Measurements from ENCODE around the gene PSG11.
A peak's percentile ranks its signal among the peaks of the same experiment; 100 is the strongest.
"Not testable (repeated sequence)": the region's sequence is repeated elsewhere in the genome, so short reads cannot be mapped to it uniquely, and the experiment has no call there.

PSG11 gene

DNA sequence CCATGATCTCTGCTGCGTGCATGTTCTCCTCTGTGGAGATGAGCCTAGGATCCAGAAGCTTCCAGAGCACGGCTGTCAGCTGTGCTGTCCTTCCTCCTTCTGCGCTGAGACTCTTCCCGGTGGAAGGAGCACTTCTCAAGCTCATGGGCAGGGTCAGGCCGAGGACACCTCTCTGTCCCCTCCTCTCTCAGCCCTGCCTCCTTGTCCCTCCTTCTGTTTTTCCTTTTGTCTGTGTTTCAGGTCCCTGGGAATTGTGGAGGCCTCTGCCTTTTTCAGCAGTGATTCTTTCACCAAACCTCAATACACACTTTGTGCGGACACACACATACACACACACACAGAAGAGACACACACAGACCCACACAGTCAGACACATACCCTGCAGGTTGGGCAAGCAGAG, at the start of gene PSG11:
Gene PSG11 (minus strand): TSS at position 101 of the 400 bp plus-strand sequence. CDS start 97 bp downstream, at position 4.
- DNase-seq (ENCODE audit: extremely low read depth, low read depth); H3K4me3 ChIP-seq (replicated peaks; ENCODE audit: low read depth, low read length): not testable (repeated sequence)

DNA sequence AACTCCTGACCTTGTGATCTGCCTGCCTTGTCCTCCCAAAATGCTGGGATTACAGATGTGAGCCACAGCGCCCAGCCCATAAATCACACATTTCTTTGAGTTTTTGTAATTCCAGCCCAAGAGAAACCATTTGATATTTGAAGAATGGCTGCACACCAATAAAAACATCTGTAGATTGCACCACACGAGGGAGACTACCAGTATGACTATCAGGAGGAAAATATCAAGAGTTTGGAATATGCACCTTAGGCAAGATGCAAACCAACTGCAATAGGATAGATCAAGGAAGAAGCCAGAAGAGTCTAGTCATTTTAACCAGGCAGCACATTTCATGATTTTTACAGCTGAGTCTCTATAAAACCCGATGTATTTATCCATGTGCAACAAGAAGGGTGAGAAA, 36.1 kb upstream of the PSG11 start:
- not testable (repeated sequence) for DNase-seq (ENCODE audit: extremely low read depth, low read depth); H3K4me3 ChIP-seq (replicated peaks; ENCODE audit: low read depth, low read length)

DNA sequence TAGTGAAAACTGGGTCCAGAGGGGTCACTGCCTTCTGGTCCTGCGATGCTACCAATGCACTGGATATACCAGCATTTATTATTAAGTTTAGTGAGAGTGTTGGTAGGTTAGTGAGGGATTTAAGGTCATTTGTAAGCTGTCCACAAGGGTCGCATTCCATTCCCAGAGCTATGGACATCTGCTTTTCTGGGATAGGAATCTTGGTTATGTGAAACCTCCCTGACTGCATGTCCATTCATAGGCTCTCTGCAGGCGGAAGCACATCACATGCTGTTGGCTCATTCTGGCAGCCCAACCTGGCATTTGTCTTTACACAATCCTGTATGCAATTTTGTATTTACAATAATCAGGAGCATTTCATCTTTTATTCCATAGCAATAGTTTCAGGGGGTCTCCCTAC, 35.1 kb upstream of the PSG11 start:
- not testable (repeated sequence) for DNase-seq (ENCODE audit: extremely low read depth, low read depth); H3K4me3 ChIP-seq (replicated peaks; ENCODE audit: low read depth, low read length)

DNA sequence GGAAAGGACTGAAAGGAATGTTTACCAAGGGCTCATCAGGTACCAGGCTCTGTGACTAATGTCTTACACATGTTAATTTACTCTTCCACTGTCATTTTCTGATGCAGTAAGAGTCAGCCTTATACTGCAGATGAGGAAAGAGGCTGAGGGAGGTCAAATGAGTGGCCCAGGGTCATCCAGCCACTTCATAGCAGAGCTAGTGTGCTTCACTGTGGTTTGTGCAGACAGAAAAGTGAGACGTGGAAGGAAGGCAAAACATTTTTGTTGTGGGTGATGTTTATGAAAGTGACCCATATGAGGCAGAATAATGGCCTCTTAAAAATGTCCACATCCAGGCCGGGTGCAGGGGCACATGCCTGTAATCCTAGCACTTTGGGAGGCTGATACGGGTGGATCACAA, 34.0 kb upstream of the PSG11 start:
- DNase-seq (ENCODE audit: extremely low read depth, low read depth); H3K4me3 ChIP-seq (replicated peaks; ENCODE audit: low read depth, low read length): not testable (repeated sequence)

DNA sequence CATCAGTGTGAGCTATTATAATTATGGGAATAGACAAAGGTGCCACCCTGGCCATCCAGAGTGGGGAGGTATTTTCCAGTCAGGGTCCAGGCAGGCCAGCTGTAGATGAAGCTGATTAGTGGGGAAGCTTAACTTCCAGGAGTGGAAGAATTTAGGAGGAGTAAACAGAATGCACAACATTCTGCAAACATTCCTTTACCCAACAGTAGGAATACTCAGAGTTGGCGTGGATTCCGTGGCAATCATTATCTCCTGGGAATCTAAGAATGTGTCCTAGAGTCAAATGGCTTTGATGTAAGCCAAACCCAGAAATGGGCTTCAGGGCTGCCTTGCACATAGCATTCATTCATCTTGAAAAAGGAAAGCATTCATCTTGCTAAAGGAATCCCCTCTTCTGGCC, 33.2 kb upstream of the PSG11 start:
- not testable (repeated sequence) for DNase-seq (ENCODE audit: extremely low read depth, low read depth)

DNA sequence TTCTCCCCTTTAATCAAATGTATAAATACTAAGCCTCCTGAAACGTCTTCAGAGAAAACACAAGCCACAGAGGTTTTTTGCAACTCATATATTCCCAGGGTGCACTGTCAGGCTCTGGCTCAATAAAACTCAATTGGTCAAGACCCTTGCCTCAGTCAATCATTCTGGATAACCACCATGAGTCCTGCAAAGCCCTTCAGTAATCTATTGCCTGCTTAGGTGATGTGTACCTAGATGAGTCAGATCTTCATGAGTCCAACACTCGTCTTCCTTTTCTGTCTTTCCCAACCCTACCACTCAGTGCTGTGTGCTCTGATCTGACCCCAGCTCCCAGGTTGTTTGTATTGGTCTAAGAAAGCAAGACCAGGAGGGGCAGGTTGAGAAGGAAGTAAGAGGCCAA, 32.2 kb upstream of the PSG11 start:
- DNase-seq (ENCODE audit: extremely low read depth, low read depth): not testable (repeated sequence)

More for the DNA sequence above, 33.2 kb upstream of the PSG11 start:
- H3K4me3 ChIP-seq (replicated peaks; ENCODE audit: low read depth, low read length): not testable (repeated sequence)

DNA sequence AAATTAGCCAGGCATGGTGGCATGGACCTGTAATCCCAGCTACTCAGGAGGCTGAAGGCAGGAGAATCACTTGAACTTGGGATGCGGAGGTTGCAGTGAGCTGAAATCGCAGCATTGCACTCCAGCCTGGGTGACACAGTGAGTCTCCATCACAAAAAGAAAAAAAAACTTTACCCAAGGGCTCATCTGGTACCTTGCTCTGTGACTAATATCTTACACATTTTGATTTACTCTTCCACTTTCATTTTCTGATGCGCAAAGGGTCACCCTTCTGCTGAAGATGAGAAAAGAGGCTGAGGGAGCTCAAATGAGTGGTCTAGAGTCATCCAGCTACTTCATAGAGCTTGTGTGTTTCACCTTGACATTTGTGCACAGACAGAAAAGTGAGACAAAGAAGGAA, 21.7 kb upstream of the PSG11 start:
- not testable (repeated sequence) for H3K4me3 ChIP-seq (replicated peaks; ENCODE audit: low read depth, low read length); DNase-seq (ENCODE audit: extremely low read depth, low read depth)

More for the DNA sequence above, 32.2 kb upstream of the PSG11 start:
- not testable (repeated sequence) for H3K4me3 ChIP-seq (replicated peaks; ENCODE audit: low read depth, low read length)

DNA sequence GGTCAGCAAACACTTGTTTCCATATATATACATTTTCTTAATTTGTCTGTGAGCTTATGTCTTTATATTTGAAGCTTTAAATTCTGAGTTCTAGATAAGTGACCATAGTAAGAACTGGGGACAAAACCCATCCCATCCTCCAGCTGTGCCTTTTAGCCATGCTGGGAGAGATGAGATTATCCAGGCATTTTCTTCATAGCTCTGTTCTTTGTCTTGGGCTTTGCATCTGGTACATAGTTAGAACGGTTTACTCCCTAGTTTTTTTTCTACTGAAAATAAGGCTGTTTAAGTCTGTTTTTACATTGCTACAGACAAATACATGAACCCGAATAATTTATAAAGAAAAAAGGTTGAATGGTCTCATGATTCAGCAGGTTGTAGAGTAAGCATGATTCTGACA, 20.3 kb upstream of the PSG11 start:
- not testable (repeated sequence) for DNase-seq (ENCODE audit: extremely low read depth, low read depth); H3K4me3 ChIP-seq (replicated peaks; ENCODE audit: low read depth, low read length)

DNA sequence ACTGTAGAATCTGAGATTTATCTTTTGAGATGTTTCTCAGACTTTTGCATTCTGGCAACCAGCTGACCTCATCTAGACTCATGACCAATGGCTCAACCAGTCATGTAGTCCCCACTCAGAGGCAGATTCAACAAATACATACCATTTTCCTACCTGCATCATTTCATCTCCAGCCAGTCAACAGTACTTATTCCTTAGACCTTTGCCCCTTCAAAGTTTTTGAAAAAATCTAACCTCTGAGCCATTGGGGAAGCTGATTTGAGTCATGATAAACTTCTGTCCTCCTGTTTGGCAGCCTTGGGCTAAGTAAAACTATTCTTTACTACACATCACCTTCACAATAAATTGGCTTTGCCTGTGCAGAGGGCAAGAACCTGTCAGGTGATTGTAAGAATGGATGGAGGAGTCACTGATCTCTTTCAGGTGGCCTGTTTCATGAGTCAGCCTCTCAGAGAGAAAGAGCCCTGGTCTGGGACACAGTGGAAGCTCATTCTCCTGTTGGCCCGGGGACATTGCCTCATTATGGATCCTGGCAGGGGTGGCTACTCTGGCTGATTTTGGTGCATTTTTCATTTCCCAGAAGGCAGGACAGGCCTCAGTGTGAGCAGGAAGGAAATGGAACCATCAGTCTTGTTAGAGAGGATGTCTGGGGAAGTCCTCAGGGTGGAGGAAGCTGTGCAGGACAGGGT, 17.4 kb upstream of the PSG11 start:
- not testable (repeated sequence) for DNase-seq (ENCODE audit: extremely low read depth, low read depth)

DNA sequence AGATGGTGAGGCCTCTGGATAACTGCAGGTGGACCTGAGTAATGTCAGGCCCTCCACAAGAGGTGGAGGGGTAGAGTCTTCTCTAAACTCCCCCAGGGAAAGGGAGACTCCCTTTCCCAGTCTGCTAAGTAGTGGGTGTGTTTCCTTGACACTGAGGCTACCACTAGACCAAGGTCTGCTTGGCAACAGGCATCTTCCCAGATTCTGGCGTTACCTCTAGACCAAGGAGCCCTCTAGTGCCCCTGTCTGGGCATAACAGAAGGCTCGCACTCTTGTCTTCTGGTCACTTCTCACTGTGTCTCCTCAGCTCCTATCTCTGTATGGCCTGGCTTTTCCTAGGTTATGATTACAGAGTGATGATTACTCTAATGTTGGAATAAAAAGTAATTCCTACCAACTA, 5.4 kb upstream of the PSG11 start:
- TF ChIP-seq, protein P1, sequence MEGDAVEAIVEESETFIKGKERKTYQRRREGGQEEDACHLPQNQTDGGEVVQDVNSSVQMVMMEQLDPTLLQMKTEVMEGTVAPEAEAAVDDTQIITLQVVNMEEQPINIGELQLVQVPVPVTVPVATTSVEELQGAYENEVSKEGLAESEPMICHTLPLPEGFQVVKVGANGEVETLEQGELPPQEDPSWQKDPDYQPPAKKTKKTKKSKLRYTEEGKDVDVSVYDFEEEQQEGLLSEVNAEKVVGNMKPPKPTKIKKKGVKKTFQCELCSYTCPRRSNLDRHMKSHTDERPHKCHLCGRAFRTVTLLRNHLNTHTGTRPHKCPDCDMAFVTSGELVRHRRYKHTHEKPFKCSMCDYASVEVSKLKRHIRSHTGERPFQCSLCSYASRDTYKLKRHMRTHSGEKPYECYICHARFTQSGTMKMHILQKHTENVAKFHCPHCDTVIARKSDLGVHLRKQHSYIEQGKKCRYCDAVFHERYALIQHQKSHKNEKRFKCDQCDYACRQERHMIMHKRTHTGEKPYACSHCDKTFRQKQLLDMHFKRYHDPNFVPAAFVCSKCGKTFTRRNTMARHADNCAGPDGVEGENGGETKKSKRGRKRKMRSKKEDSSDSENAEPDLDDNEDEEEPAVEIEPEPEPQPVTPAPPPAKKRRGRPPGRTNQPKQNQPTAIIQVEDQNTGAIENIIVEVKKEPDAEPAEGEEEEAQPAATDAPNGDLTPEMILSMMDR (IDR thresholded peaks at IDR 0.05; ENCODE audit: low read depth, low read length, missing control alignments): peak; percentile 4
- H3K4me3 ChIP-seq (replicated peaks; ENCODE audit: low read depth, low read length); DNase-seq (ENCODE audit: extremely low read depth, low read depth): not testable (repeated sequence)

More for the DNA sequence above, 17.4 kb upstream of the PSG11 start:
- not testable (repeated sequence) for H3K4me3 ChIP-seq (replicated peaks; ENCODE audit: low read depth, low read length)

DNA sequence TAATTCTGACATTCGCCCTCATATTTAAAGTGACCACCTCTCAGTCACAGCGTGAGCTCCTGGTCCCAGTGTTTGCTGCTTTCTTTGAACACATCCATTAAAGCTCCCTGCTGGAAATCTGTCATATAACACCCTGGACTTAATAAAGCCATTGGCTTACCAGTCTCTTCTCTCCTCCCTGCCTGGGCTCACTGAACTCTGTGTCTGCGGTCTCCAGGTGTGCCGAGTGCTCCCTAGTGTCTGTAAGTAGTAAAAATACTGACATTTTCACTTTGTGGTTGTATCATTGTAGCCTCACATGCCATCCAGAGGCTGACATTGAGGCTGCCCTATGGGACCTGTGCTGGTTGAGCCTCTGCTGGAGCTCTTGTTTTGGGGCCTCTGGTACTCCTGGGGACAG, 2.6 kb upstream of the PSG11 start:
- no peak overlapping the region for H3K4me3 ChIP-seq (replicated peaks; ENCODE audit: low read depth, low read length)
- TF ChIP-seq, protein P1 (IDR thresholded peaks at IDR 0.05; ENCODE audit: low read depth, low read length, missing control alignments): no peak
- DNase-seq (ENCODE audit: extremely low read depth, low read depth): no peak

DNA sequence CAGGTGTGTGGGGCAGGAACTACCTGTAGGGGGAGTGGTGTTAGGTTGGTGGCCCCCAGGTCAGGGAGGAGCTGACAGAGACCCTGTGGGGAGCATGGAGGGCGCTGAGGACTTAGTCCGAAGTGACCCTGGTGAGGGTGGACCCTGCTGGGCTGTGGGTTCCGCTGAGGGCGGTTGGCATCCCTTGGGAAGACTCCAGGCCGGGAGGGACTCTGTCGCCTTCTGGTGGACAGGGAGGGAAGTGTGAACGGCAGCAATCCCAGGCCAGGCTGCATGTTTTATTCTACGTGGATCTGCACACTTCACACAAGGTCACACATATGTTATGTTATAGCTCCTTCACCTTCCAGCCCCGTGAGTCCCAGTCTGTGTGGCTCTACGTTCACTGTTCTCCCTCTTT, 1.7 kb upstream of the PSG11 start:
- DNase-seq (ENCODE audit: extremely low read depth, low read depth); H3K4me3 ChIP-seq (replicated peaks; ENCODE audit: low read depth, low read length): not testable (repeated sequence)
- TF ChIP-seq, protein P1 (IDR thresholded peaks at IDR 0.05; ENCODE audit: low read depth, low read length, missing control alignments): peak; percentile 17

DNA sequence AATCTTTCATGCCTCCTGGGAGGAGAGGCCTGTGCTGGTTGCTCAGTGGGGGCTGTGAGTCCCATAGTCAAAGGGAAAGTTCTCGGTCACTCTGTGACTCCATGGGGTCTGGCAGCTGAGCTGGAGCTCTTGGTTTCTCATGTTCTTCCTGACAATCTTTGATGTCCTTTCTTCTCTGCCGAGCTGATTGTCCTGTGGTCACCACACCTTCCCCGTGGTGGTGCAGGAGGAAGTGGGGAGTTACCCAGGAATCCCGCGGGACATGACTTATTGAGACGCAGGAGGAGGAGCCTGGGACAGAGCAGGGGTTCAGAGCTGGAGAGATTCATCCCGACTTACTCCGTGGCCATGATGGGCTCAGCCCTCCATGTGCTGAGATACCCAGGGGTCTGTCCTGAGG, 792 bp upstream of the PSG11 start:
- DNase-seq (ENCODE audit: extremely low read depth, low read depth); H3K4me3 ChIP-seq (replicated peaks; ENCODE audit: low read depth, low read length): not testable (repeated sequence)

DNA sequence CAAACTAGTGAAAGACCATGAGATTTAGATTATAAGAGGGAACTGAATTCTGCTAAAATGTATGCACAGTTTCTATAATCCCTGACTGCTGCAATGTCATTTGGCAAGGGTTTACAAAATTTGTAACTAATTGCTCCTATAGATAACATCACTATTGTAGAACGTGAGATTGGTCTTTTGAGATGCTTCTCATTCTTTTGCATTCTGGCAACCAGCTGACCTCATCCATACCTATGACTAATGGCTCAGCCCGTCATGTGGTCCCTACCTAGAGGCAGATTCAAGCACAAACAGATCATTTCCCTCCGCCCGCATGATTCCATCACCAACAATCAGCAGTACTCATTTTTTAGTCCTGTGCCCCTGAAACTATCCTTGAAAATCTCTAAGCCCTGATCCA, 4.2 kb downstream of the PSG11 start:
- peak; percentile 17 for DNase-seq (ENCODE audit: extremely low read depth, low read depth)
- not testable (repeated sequence) for H3K4me3 ChIP-seq (replicated peaks; ENCODE audit: low read depth, low read length)

DNA sequence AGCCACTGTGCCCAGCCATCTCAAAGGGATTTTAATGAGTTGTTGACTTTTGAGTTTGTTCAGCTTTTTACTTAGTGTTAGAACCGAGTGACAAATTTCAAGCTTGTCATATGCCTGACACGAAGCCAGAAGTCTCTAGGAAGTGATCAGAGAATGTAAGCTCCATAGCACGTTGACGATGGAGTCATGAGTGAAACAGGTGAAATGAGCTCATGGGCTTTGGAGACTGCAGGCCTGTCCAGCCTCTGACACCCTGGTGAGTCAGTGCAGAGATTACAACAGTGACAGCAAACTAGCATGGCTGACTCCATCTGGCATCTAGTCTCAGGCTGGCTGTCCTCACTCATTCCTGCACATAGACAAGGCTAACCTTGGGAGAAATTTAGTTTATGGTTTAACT, 4.6 kb downstream of the PSG11 start:
- H3K4me3 ChIP-seq (replicated peaks; ENCODE audit: low read depth, low read length): not testable (repeated sequence)
- peak; percentile 19 for DNase-seq (ENCODE audit: extremely low read depth, low read depth)

DNA sequence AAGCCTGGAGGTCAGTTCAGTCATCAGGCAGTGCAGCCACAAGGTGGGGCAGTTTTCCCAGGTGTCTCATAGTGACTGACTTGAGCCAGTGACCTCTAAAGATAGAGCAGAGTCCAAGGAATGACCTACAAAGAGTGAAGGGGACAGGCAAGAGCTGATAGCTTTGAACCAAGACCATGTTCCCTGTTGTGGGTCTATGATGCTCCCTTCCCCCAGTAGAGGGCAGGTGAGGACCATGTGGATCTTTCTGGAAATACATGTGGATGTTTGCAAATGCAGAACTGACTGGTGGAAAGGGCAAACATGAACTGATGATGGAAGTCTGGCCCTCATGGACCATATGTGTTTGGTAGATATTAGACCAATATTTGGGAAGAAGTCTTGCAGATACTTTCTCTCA, 6.7 kb downstream of the PSG11 start:
- DNase-seq (ENCODE audit: extremely low read depth, low read depth); H3K4me3 ChIP-seq (replicated peaks; ENCODE audit: low read depth, low read length): not testable (repeated sequence)

Data from HFF-Myc (cell line).